Activated CD8-positive, alpha-beta memory T cell treated with anti-CD3 and anti-CD28 coated beads, Interleukin-2, amount 10 ng/mL, durations not matched to agents 7 days and 5 days (primary cell): Measurements from ENCODE around the gene SMIM24. TPM values are rescaled to one million over a fixed set of nuclear protein-coding genes. Genes with fewer than 3 reads are reported as not detected.
A peak's percentile ranks its signal among the peaks of the same experiment; 100 is the strongest.

Experiments
- ATAC-seq: fragments of 150-1000 bp; cut with Tn5 transposase; one replicate; pipeline ENCODE4 v1.10.0; 2021; ENCODE audit warnings: moderate library complexity
- CTCF ChIA-PET: fragments of 350-600 bp; sonication (Branson Sonifier 250); formaldehyde crosslinking; loops from one replicate; lab custom pipeline; 2021; ENCODE audit warnings: antibody characterized with exemption; lab: Charles Lee
- DNase-seq: peaks from one replicate; pipeline ENCODE4 v3.0.0-alpha.2; 2020
- H3K27ac Mint-ChIP-seq: one replicate; pipeline ENCODE4 v1.8.0; 2021; ENCODE audit warnings: mild to moderate bottlenecking, mixed read lengths
- H3K27me3 Mint-ChIP-seq: one replicate; pipeline ENCODE4 v1.8.0; 2021; ENCODE audit warnings: mixed read lengths
- H3K36me3 Mint-ChIP-seq: one replicate; pipeline ENCODE4 v1.8.0; 2021; ENCODE audit warnings: mild to moderate bottlenecking, mixed read lengths
- H3K4me1 Mint-ChIP-seq: one replicate; pipeline ENCODE4 v1.8.0; 2021; ENCODE audit warnings: mixed read lengths
- H3K4me3 Mint-ChIP-seq: one replicate; pipeline ENCODE4 v1.8.0; 2021; ENCODE audit warnings: mild to moderate bottlenecking, moderate library complexity, mixed read lengths
- H3K9me3 Mint-ChIP-seq: one replicate; pipeline ENCODE4 v1.8.0; 2022; ENCODE audit warnings: low read depth, mixed read lengths
- total RNA-seq, 2 experiments: library from RNA; stranded (reverse); gene quantifications; one replicate each; pipeline ENCODE4 v1.2.3, GENCODE V29; 2021

The SMIM24 gene
- total RNA-seq, 2 experiments from 2014 or later, result 1.1 to 2.3 TPM

DNA sequence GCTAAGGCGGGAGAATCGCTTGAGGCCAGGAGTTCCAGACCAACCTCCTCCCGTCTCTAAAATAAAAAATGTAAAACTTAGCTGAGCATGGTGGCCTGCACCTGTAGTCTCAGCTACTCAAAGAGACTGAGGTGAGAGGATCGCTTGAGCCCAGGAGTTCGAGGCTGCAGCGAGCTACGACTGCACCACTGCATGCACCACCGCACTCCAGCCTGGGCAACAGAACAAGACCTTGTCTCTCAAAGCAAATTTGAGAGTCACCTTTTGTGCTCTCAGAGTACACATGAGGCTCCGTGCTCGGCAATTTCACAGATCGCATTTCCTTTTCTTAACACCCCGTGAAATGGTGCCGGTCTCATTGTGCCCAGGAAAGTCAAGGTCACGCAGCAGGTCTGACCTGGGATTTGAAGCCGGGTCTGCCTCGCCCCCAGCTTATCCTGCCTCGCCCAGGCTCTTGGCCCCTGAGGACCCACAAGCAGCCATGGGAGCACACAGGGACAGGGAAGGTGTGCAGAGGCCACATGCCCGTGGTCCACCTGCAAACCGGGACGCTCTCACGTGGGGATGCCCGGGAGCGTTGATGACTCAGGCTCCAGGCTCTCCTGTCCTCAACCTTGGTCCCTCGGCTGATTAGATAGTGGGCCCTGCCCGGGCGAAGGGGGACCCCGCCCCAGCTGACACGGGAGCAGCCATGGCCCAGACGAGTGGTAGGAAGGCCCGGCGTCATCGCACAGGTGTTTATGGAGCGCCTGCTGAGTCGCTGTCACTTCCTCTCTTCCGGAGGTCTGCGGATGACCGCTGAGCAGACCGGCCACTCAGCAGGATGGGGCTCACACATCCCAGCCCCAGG, 1.1 kb upstream of the SMIM24 start:
- CTCF ChIA-PET, result no interaction called here
- H3K27ac Mint-ChIP-seq, result no peak overlapping the region
- DNase-seq (no peak), ATAC-seq (no peak)
- H3K4me1 Mint-ChIP-seq, result peaks cover 9% of the 10 kb centered on the region
- H3K4me3 Mint-ChIP-seq, result no peak overlapping the region
- H3K36me3 Mint-ChIP-seq, result no peaks in the 10 kb centered on the region
- no peaks in the 10 kb centered on the region for H3K27me3 Mint-ChIP-seq
- H3K9me3 Mint-ChIP-seq, result no peaks in the 10 kb centered on the region

DNA sequence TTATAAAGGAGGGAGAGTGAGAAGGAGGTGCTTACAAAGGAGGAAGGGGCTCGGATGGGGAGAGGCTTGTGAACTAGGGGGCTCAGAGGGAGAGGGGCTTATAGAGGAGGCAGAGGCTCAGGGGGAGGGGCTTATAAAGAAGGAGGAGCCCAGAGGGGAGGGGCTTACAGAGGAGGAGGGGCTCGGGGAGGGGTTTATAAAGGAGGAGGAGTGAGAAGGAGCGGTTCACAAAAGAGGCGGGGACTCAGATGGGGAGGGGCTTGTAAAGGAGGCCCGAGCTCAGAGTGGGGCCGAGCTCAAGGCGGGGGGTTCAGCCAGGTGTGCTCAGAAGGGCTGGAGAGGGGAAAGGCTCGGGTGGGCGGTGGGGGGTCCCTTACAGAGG, 500 bp downstream of the SMIM24 start:
- Mint-ChIP-seq H3K36me3 (no peaks in the 10 kb centered on the region), H3K4me3 (no peak overlapping the region), H3K27ac (no peak overlapping the region), H3K4me1 (peaks cover 9% of the 10 kb centered on the region), H3K27me3 (no peaks in the 10 kb centered on the region), H3K9me3 (no peaks in the 10 kb centered on the region)
- CTCF ChIA-PET, result interaction anchor here (0.7 to 2.2 kb wide), 5 partner anchors 10 to 175 kb away, joined by 3 to 17 read pairs (median 5); partner anchors contain the start of gene DOHH
- peak; percentile 25 for ATAC-seq
- DNase-seq, result peak; percentile 69

DNA sequence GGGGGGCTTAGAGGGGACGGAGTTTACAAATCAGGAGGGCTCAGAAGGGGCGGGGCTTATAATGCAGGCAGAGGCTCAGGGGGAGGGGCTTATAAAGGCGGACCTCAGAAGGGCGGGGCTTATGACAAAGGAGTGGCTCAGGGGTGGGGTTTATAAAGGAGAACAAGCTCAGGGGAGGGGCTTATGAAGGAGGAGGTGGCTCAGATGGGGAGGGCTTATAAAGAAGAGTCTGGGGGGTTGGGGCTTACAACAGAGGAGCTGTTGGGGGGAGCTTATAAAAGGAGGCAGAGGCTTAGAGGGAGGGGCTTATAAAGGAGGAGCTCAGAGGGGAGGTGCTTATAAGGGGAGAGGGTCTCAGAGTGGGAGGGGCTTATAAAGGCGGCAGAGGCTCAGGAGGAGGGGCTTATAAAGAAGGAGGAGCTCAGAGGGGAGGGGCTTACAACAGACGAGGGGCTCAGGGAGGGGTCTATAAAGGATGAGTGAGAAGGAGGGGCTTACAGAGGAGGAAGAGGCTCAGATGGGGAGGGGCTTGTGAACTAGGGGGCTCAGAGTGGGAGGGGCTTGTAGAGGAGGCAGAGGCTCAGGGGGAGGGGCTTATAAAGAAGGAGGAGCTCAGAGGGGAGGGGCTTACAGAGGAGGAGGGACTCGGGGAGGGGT, 1.0 kb downstream of the SMIM24 start:
- ATAC-seq (peak; percentile 71), DNase-seq (peak; percentile 85)
- Mint-ChIP-seq H3K36me3 (no peaks in the 10 kb centered on the region), H3K4me3 (peak overlapping the region; percentile 48), H3K27me3 (no peaks in the 10 kb centered on the region), H3K4me1 (peaks cover 9% of the 10 kb centered on the region), H3K9me3 (no peaks in the 10 kb centered on the region), H3K27ac (no peak overlapping the region)
- CTCF ChIA-PET, result interaction anchor here (0.6 to 2.2 kb wide), 7 partner anchors 9 to 376 kb away, joined by 3 to 17 read pairs (median 5); partner anchors contain the start of gene DOHH

DNA sequence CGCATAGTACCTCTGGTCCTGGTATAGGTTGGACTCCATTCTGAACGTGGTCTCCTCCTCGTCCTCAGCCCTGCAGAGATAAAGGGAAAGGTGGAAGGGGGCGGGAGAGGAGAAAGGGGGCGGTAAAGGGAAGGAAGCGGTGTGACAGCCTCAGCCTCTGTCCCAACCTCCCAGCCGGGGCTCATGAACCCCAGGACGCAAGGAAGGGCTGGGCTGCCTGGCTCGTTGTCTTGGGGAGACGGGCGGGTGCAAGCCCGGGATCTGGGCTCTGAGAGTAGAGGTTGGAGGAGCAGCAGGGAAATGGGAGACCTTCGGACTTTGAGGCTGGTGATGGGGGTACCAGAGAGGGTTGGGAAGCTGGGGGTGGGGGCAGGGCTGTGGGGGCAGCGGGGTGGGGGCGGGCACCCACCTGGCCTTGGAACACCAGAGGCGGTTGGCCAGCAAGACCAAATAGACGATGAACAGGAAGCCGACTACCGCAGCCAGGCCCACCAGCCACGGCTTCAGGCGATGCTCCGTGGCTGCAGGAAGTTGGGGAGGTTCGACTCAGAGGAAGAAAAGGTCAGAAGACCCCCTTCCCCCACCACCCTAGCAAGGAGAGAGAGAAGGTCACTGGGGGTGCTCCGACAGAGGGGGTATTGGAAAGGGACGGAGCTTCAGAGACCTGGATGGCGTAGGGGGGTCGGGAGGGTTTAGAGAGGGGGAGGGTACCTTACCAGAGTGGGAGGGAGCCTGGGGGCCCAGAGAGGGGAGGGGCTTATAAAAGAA, 1.7 kb downstream of the SMIM24 start:
- Mint-ChIP-seq H3K27me3 (no peaks in the 10 kb centered on the region), H3K4me1 (peaks cover 9% of the 10 kb centered on the region), H3K4me3 (peak overlapping the region; percentile 48), H3K27ac (peak overlapping the region; percentile 54), H3K9me3 (no peaks in the 10 kb centered on the region), H3K36me3 (no peaks in the 10 kb centered on the region)
- peak; percentile 66 for DNase-seq
- ATAC-seq, result no peak
- CTCF ChIA-PET, result interaction anchor here (0.6 to 2.2 kb wide), 6 partner anchors 9 to 375 kb away, joined by 3 to 17 read pairs (median 5); partner anchors contain the start of gene DOHH

DNA sequence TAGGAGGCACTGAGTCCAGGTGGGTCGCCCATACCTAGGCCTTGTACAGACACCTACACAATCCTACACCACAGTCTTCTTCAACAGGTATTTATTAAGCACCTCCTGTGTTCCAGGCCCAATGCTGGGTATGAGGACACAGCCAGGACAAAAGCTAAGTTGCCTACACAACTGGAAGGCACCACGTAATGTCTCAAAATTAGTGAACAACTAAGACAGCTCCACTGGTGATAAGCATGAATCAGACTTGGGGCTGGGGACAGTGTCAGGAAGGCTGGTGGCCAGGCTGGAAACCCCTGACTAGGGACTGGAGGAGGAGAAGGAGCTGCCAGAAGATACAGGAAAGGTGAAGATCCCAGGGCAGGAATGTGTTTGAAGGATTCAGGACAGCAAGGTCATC, 2.4 kb downstream of the SMIM24 start:
- CTCF ChIA-PET, result interaction anchor here (2.2 kb wide), 1 partner anchor 173 kb away, joined by 17 read pairs; no protein-coding TSS in a partner anchor
- Mint-ChIP-seq H3K27me3 (no peaks in the 10 kb centered on the region), H3K4me3 (no peak overlapping the region), H3K27ac (no peak overlapping the region), H3K36me3 (no peaks in the 10 kb centered on the region), H3K4me1 (peaks cover 9% of the 10 kb centered on the region), H3K9me3 (no peaks in the 10 kb centered on the region)
- ATAC-seq, result no peak
- no peak for DNase-seq

DNA sequence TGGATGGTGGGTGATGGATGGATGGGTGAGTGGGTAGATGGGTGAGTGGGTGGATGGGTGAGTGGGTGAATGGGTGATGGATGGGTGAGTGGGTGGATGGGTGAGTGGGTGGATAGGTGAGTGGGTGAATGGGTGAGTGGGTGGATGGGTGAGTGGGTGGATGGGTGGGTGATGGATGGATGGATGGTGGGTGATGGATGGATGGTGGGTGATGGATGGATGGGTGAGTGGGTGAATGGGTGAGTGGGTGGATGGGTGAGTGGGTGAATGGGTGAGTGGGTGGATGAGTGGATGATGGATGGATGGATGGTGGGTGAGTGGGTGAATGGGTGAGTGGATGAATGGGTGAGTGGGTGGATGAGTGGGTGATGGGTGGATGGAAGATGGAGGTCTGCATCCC, 2.8 kb downstream of the SMIM24 start:
- Mint-ChIP-seq H3K4me3 (no peak overlapping the region), H3K27ac (no peak overlapping the region), H3K9me3 (no peaks in the 10 kb centered on the region), H3K27me3 (no peaks in the 10 kb centered on the region), H3K36me3 (no peaks in the 10 kb centered on the region), H3K4me1 (peaks cover 9% of the 10 kb centered on the region)
- DNase-seq (no peak), ATAC-seq (no peak)
- CTCF ChIA-PET, result no interaction called here

DNA sequence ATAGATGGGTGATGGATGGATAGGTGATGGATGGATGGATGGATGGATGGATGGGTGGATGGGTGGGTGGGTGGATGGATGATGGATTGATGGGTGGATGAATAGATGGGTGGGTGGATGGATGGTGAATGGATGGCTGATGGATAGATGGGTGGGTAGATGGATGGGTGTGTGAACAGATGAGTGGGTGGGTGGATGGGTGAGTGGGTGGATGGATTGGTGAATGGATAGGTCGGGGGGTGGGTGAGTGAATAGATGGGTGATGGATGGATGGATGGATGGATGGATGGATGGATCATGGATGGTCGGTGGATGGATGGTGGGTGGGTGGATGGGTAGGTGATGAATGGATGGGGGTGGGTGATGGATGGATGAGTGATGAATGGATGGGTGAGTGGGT, 3.5 kb downstream of the SMIM24 start:
- Mint-ChIP-seq H3K4me3 (no peak overlapping the region), H3K27me3 (no peaks in the 10 kb centered on the region), H3K9me3 (no peaks in the 10 kb centered on the region), H3K36me3 (no peaks in the 10 kb centered on the region), H3K4me1 (peaks cover 9% of the 10 kb centered on the region), H3K27ac (no peak overlapping the region)
- DNase-seq (no peak), ATAC-seq (no peak)
- CTCF ChIA-PET, result no interaction called here

DNA sequence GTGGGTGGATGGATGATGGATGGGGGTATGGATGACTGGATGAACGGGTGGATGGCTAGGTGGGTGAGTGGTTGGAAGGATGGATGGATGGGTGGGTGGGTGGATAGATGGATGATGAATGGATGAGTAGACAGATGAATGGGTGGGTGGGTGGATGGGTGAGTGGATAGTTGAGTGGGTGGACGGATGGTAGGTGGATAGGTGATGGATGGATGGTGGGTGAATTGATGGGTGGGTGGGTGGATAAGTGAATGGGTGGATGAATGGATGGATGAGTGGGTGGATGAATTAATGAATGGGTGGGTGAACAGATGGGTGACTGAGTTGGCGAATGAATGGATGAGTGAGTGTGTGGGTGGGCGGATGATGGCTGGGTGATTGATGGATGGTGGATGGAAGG, 4.9 kb downstream of the SMIM24 start:
- H3K9me3 Mint-ChIP-seq, result no peaks in the 10 kb centered on the region
- H3K4me1 Mint-ChIP-seq, result peaks cover 9% of the 10 kb centered on the region
- no peaks in the 10 kb centered on the region for H3K36me3 Mint-ChIP-seq
- no peak for DNase-seq
- ATAC-seq, result no peak
- H3K4me3 Mint-ChIP-seq, result no peak overlapping the region
- CTCF ChIA-PET, result no interaction called here
- no peak overlapping the region for H3K27ac Mint-ChIP-seq
- H3K27me3 Mint-ChIP-seq, result no peaks in the 10 kb centered on the region

DNA sequence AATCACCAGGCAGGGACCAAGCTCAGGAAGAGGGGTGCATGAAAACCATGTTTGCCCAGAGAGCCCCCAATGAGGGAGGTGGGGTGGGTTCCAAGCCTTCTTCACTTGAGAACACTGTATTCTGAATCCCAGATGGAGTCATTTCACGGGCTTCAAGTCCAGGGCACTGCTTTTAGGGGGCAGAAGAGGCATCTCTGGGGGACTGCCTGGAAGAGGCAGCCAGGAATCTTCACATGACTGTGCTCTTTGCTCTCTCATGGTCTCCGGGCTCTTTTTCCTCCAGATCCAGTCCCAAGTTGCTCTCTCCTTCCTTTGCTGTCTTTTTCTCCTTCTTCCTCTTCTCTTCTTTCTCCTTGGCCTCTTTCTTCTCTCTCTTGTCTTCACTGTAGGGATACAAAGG, 5.7 kb downstream of the SMIM24 start:
- Mint-ChIP-seq H3K27ac (no peak overlapping the region), H3K4me1 (peaks cover 9% of the 10 kb centered on the region), H3K4me3 (no peak overlapping the region), H3K36me3 (no peaks in the 10 kb centered on the region), H3K9me3 (no peaks in the 10 kb centered on the region), H3K27me3 (no peaks in the 10 kb centered on the region)
- DNase-seq (no peak), ATAC-seq (no peak)
- CTCF ChIA-PET, result no interaction called here

DNA sequence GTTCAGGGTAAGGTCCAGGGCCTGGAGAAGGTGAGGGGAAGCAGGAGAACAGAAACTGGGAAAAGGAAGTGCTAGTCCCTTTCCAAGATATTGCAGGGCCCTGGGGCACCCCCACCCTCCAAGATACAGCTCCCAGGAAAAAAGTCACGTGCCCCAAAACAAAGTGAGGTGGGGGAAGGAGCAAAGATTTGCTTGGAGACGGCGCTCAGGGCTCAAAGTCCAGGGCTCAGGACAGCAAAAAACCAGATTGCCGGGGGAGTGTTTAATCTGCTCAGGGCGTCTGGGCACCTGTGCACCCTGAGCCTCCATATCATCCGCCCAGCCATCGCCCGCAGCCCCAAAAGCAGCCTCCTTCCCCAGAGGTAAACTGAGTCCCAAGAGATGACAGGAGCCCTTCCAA, 6.3 kb downstream of the SMIM24 start:
- DNase-seq (no peak), ATAC-seq (no peak)
- H3K4me1 Mint-ChIP-seq, result peaks cover 9% of the 10 kb centered on the region
- H3K27me3 Mint-ChIP-seq, result no peaks in the 10 kb centered on the region
- no peak overlapping the region for H3K27ac Mint-ChIP-seq
- CTCF ChIA-PET, result interaction anchor here (1.6 to 1.7 kb wide), 3 partner anchors 11 to 496 kb away, joined by 3 to 7 read pairs (median 6); partner anchors contain the start of gene TLE6
- no peaks in the 10 kb centered on the region for H3K36me3 Mint-ChIP-seq
- no peak overlapping the region for H3K4me3 Mint-ChIP-seq
- no peaks in the 10 kb centered on the region for H3K9me3 Mint-ChIP-seq

DNA sequence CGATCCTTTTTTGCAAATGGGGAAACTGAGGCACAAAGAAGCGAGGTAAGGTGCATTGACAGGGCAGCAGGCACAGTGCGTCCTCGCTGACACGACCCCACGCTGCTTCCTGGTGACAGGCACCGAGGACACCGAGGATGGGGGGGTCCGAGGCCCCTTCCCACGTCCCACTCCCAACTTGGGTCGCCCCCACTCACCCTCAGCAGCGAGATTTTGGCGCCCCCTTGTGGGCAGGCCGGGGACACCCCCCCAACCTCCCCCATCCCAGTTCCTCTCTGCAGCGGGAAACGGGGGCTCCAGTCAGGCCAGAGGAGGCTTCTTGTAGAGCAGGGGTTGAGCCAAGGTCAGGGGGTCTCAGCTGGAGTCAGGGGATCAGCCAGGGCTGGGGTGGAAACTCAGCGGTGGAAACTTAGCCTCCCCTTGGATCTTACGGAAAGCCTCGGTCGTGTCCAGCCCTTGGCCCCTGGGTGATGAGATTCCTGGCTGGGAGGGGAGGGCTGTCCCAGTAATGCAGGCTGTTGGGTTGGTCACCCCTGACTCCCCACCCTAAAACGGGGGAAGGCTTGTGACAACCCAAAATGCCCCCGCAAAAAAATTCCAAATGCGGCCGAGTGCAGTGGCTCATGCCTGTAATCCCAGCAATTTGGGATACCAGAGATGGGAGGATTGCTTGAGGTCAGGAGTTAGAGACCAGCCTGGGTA, 8.2 kb downstream of the SMIM24 start:
- DNase-seq (no peak), ATAC-seq (no peak)
- Mint-ChIP-seq H3K4me1 (no peaks in the 10 kb centered on the region), H3K9me3 (no peaks in the 10 kb centered on the region), H3K27ac (no peak overlapping the region), H3K4me3 (no peak overlapping the region), H3K27me3 (no peaks in the 10 kb centered on the region), H3K36me3 (no peaks in the 10 kb centered on the region)
- CTCF ChIA-PET, result interaction anchor here (0.6 to 3.2 kb wide), 13 partner anchors 8 to 495 kb away, joined by 3 to 17 read pairs (median 3); partner anchors contain the start of gene TLE6

DNA sequence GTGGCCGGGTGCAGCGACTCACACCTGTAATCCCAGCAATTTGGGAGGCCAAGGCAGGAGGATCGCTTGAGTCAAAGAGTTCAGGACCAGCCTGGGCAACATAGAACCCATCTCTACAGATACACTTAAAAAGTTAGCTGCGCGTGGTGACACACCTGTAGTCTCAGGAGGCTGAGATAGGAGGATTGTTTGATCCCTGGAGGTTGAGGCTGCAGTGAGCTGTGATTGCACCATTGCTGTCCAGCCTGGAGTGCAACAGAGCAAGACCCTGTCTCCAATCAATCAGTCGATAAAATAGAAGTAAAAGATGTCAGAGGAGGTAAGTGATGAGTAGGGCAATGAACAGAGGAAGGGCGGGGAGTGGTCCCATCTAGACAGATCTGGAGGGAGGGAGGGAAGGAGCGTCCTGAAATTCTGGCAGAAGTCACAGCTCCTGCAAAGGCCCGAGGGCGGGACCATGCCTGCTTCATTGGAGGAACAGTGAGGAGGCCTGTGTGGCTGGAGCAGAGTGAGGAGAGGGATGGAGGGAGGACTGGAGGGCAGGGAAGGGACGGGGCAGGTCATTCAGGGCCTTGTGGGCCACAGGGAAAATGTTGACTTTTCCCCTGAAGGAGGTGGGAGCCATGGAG, 9.7 kb downstream of the SMIM24 start:
- CTCF ChIA-PET, result interaction anchor here (0.8 to 3.2 kb wide), 9 partner anchors 13 to 508 kb away, joined by 3 to 17 read pairs (median 3); no protein-coding TSS in a partner anchor
- Mint-ChIP-seq H3K36me3 (no peaks in the 10 kb centered on the region), H3K27ac (no peak overlapping the region), H3K4me1 (no peaks in the 10 kb centered on the region), H3K9me3 (no peaks in the 10 kb centered on the region), H3K27me3 (no peaks in the 10 kb centered on the region), H3K4me3 (no peak overlapping the region)
- DNase-seq (no peak), ATAC-seq (no peak)
